Lower leg skin (tissue), 4 donors: ENCODE results near the gene CBFA2T3. TPM values are rescaled to one million over a fixed set of nuclear protein-coding genes. Genes with fewer than 3 reads are reported as not detected.

Experiments
- DNase-seq, 2 donors: peaks; one replicate each; pipeline ENCODE4 v3.0.0-alpha.2; 2019; ENCODE audit warnings: low spot score in 2 of 2
- H3K4me3 ChIP-seq: fragments of 200-600 bp; sonication (generic); 2 replicates; pipeline ENCODE4 v1.5.1; 2017; ENCODE audit warnings: mild to moderate bottlenecking, low read depth; ENCODE audit not compliant: poor library complexity, severe bottlenecking
- CTCF ChIP-seq, 3 donors: fragments of 450-650 bp; IDR thresholded peaks; one replicate each; pipeline ENCODE4 v1.5.1; 2016; ENCODE audit warnings: antibody characterized with exemption in 3 of 3, mild to moderate bottlenecking in 3 of 3, moderate library complexity in 2 of 3
- POLR2A ChIP-seq, 2 donors: fragments of 450-650 bp; IDR thresholded peaks; one replicate each; pipeline ENCODE4 v1.6.1; 2016 to 2017; ENCODE audit warnings: antibody characterized with exemption in 2 of 2, mild to moderate bottlenecking in 1 of 2, moderate library complexity in 1 of 2
- WGBS, 2 donors: methylation state at CpG; one replicate each; pipeline ENCODE4 v1.1.5; 2018; 5-methylcytosine and 5-hydroxymethylcytosine counted together
- intact Hi-C: fragments of 100-400 bp; cut with DNase I; formaldehyde crosslinking; loops from one replicate; pipeline ENCODE4 v1.15.0; 2023; ENCODE audit warnings: low total_unique reads
- total RNA-seq, 4 donors: library from RNA; depleted of rRNA; stranded (reverse); fragments of >200 nt; gene quantifications; one replicate each; pipeline ENCODE4 v1.1.0, GENCODE V29; 2016

The CBFA2T3 gene
- total RNA-seq, 4 donors from 2014 or later: 0.93 to 4.4 (median 2.9) TPM

GRCh38 chr16:88938119-88938776, 38.8 kb downstream of the CBFA2T3 start:
- DNase-seq: no peak
- H3K4me3 ChIP-seq: no peak overlapping the region
- TF ChIP-seq CTCF (IDR thresholded peaks at IDR 0.05): no peak
- no peak for TF ChIP-seq POLR2A (IDR thresholded peaks at IDR 0.05)
- intact Hi-C loops: loop anchor here (5.0 kb wide), 1 partner anchor 1811 kb away; no protein-coding TSS in a partner anchor
- 62 to 76% methylated on average over 17 to 28 of the region's 32 CpGs for WGBS, 2 donors

- H3K4me3 ChIP-seq: no peak overlapping the region
- intact Hi-C loops: loop anchor here (5.0 kb wide), 1 partner anchor 1810 kb away; no protein-coding TSS in a partner anchor
- WGBS, 2 donors: 77 to 84% methylated on average over 11 to 19 of the region's 19 CpGs
- no peak for DNase-seq
- TF ChIP-seq POLR2A (IDR thresholded peaks at IDR 0.05) (no peak), CTCF (IDR thresholded peaks at IDR 0.05) (no peak)
Observed at GRCh38 chr16:88937206-88937621, 39.8 kb downstream of the CBFA2T3 start.

- no peak overlapping the region for H3K4me3 ChIP-seq
- TF ChIP-seq POLR2A (IDR thresholded peaks at IDR 0.05) (no peak), CTCF (IDR thresholded peaks at IDR 0.05) (no peak)
- intact Hi-C loops: loop anchor here (5.0 kb wide), 1 partner anchor 1809 kb away; no protein-coding TSS in a partner anchor
- DNase-seq: peak in 1 of 2 donors; percentile 46
- 19 to 21% methylated on average over 31 of the region's 31 CpGs for WGBS, 2 donors
Observed at GRCh38 chr16:88936556-88937205, 40.3 kb downstream of the CBFA2T3 start.

DNA sequence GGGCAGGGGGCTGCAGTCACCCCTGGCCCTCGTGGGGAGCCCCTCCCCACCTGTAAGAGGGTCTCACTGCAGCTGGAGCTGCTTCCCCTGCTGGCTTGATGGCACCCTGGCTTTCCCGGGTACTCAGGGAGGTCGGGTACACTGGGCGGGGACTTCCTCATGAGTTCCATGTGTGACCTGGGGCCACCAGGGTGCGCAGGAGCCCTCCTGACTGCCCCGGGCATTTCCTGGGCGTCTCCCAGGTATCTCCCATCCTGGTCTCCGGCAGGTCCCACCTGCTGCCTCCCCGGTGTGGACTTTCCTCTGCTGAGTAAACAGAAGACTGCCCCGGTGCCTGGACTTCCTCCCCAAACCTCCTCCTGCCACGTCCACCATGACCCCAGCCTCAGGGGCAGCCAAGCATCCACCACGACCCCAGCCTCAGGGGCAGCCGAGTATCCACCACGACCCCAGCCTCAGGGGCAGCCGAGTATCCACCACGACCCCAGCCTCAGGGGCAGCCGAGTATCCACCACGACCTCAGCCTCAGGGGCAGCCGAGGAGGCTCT, 40.9 kb downstream of the CBFA2T3 start:
- 14 to 22% methylated on average over 19 of the region's 19 CpGs for WGBS, 2 donors
- H3K4me3 ChIP-seq: no peak overlapping the region

GRCh38 chr16:88934066-88934667, 42.8 kb downstream of the CBFA2T3 start:
- no peak for DNase-seq
- intact Hi-C loops: no loop called here
- WGBS, 2 donors: 70 to 71% methylated on average over 29 to 33 of the region's 33 CpGs
- TF ChIP-seq CTCF (IDR thresholded peaks at IDR 0.05) (no peak), POLR2A (IDR thresholded peaks at IDR 0.05) (no peak)
- no peak overlapping the region for H3K4me3 ChIP-seq

More for the DNA sequence above, 40.9 kb downstream of the CBFA2T3 start:
- intact Hi-C loops: loop anchor here (5.0 kb wide), 1 partner anchor 1809 kb away; no protein-coding TSS in a partner anchor
- DNase-seq: no peak
- TF ChIP-seq POLR2A (IDR thresholded peaks at IDR 0.05) (no peak), CTCF (IDR thresholded peaks at IDR 0.05) (no peak)
